GM23338 (cell line): Measurements from ENCODE around the gene DCLK1. TPM values are rescaled to one million over a fixed set of nuclear protein-coding genes. Genes with fewer than 3 reads are reported as not detected.

Source experiments
- ATAC-seq: fragments of 200-7000 bp; cut with Tn5 transposase; 3 replicates; pipeline ENCODE4 v1.9.1; 2020
- DNase-seq: peaks from one replicate; pipeline ENCODE4 v3.0.0-alpha.2; 2015; ENCODE audit warnings: low spot score
- H2AFZ ChIP-seq: fragments of 200-600 bp; sonication (generic); 2 replicates; pipeline ENCODE4 v1.8.0; 2016; ENCODE audit warnings: antibody characterized with exemption, mild to moderate bottlenecking, moderate library complexity
- H3F3A ChIP-seq: fragments of 200-600 bp; sonication (generic); replicated peaks from 2 replicates; pipeline ENCODE4 v1.8.0; 2017; ENCODE audit warnings: antibody characterized with exemption, mixed run types, low read depth
- H3K27ac ChIP-seq: fragments of 200-600 bp; sonication (generic); 2 replicates; pipeline ENCODE4 v1.6.1; 2016; ENCODE audit warnings: low read depth
- H3K27me3 ChIP-seq: fragments of 200-600 bp; sonication (generic); 2 replicates; pipeline ENCODE4 v1.8.0; 2016; ENCODE audit warnings: mild to moderate bottlenecking, mixed run types, moderate library complexity; ENCODE audit not compliant: insufficient read depth
- H3K36me3 ChIP-seq: fragments of 200-600 bp; sonication (generic); 2 replicates; pipeline ENCODE4 v1.8.0; 2016; ENCODE audit warnings: mild to moderate bottlenecking; ENCODE audit not compliant: insufficient read depth
- H3K4me1 ChIP-seq: fragments of 200-600 bp; sonication (generic); 2 replicates; pipeline ENCODE4 v1.8.0; 2016; ENCODE audit warnings: mild to moderate bottlenecking, moderate library complexity; ENCODE audit not compliant: insufficient read depth
- H3K4me2 ChIP-seq: fragments of 200-600 bp; sonication (generic); 2 replicates; pipeline ENCODE4 v1.7.1; 2017; ENCODE audit warnings: mixed run types
- H3K4me3 ChIP-seq: fragments of 200-600 bp; sonication (generic); 2 replicates; pipeline ENCODE4 v1.6.1; 2016; ENCODE audit warnings: mixed run types
- H3K79me2 ChIP-seq: fragments of 200-600 bp; sonication (generic); replicated peaks from 2 replicates; pipeline ENCODE4 v1.8.0; 2017; ENCODE audit warnings: mild to moderate bottlenecking; ENCODE audit not compliant: insufficient read depth
- H3K9me2 ChIP-seq: fragments of 200-600 bp; sonication (generic); 2 replicates; pipeline ENCODE4 v1.8.0; 2017; ENCODE audit not compliant: insufficient read depth
- H4K20me1 ChIP-seq: fragments of 200-600 bp; sonication (generic); replicated peaks from 2 replicates; pipeline ENCODE4 v1.8.0; 2017; ENCODE audit warnings: mild to moderate bottlenecking; ENCODE audit not compliant: insufficient read depth
- H3K27ac Mint-ChIP-seq: 2 replicates; pipeline ENCODE4 v1.8.0; 2020; ENCODE audit warnings: inconsistent platforms, mild to moderate bottlenecking, moderate library complexity, mixed read lengths
- H3K27me3 Mint-ChIP-seq: 3 replicates; pipeline ENCODE4 v1.8.0; 2022; ENCODE audit warnings: low read depth, mild to moderate bottlenecking, moderate library complexity, mixed read lengths, inconsistent platforms; ENCODE audit not compliant: insufficient read depth, poor library complexity
- H3K36me3 Mint-ChIP-seq: 3 replicates; pipeline ENCODE4 v1.8.0; 2021; ENCODE audit warnings: low read depth, mild to moderate bottlenecking, inconsistent platforms, moderate library complexity, mixed read lengths
- H3K4me1 Mint-ChIP-seq: 3 replicates; pipeline ENCODE4 v1.8.0; 2020; ENCODE audit warnings: mild to moderate bottlenecking, inconsistent platforms, mixed read lengths
- H3K4me3 Mint-ChIP-seq: 3 replicates; pipeline ENCODE4 v1.8.0; 2021; ENCODE audit warnings: moderate library complexity, mild to moderate bottlenecking, inconsistent platforms, mixed read lengths
- H3K9me3 Mint-ChIP-seq: 3 replicates; pipeline ENCODE4 v1.8.0; 2020; ENCODE audit warnings: moderate library complexity, mild to moderate bottlenecking, inconsistent platforms, mixed read lengths
- REST ChIP-seq: IDR thresholded peaks from one replicate; pipeline ENCODE4 v1.6.1; 2018; ENCODE audit warnings: antibody characterized with exemption; ENCODE audit not compliant: unreplicated experiment
- ZNF114 ChIP-seq: fragments of 250-450 bp; sonication (Bioruptor Pico); IDR thresholded peaks from 2 replicates; pipeline ENCODE4 v1.5.0; 2020; ENCODE audit warnings: mild to moderate bottlenecking, moderate library complexity
- ZNF331 ChIP-seq: fragments of 250-450 bp; sonication (Bioruptor Pico); IDR thresholded peaks from 2 replicates; pipeline ENCODE4 v1.5.0; 2020; ENCODE audit warnings: low read depth, mild to moderate bottlenecking, moderate library complexity
- ZNF462 ChIP-seq: fragments of 250-450 bp; sonication (Bioruptor Pico); IDR thresholded peaks from 2 replicates; pipeline ENCODE4 v1.5.0; 2020; ENCODE audit warnings: mild to moderate bottlenecking, moderate library complexity
- polyA plus RNA-seq: library from polyadenylated mRNA; unstranded; fragments of >200 nt; fragmentation: Nextera tagmentation; extraction: Ambion mirVana; gene quantifications from 2 replicates; pipeline ENCODE4 v1.2.1, GENCODE V29; 2016
- total RNA-seq: library from RNA; depleted of rRNA; stranded (reverse); fragments of >200 nt; shearing (Covaris generic); gene quantifications from 2 replicates; pipeline ENCODE4 v1.2.3, GENCODE V29; 2014
- TF ChIP-seq, protein P1 (sequence below), 2 experiments: fragments of 200-600 bp in 1 of 2; sonication (generic) in 1 of 2; conservative IDR thresholded peaks; 2 replicates each; pipeline versions ENCODE4 v1.5.1 to v1.6.1; 2016 to 2017; ENCODE audit warnings: antibody characterized with exemption in 2 of 2, low read depth in 2 of 2, mild to moderate bottlenecking in 2 of 2, moderate library complexity in 1 of 2

The DCLK1 gene
- total and polyA plus RNA-seq, 2 experiments from 2014 or later, result 13.1 to 57.7 TPM

DNA sequence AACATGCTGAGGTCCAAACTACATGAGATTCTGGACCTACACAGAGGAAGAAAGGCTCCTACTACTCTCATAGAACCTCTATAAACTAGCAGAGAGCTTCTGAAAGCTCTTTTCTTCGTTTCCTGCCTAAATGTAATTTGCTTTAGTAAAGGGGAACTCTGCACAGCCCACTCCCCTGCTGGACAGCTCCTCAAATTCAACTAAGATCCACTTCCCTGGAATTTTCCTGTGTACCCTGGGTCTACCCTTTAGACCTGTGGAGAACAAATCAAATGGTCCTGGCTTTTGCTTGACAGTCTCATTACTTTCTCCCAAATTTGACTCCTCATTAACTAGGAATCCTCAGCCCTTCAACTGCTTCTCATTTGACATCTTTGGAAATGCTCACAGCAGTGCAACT, 3.5 kb upstream of the DCLK1 start:
- ATAC-seq, result no peak
- Histone ChIP-seq H3F3A (peaks cover 3% of the 10 kb centered on the region; the same call in 1 of the 2 replicates), H3K27me3 (peaks cover 22% of the 10 kb centered on the region), H3K27ac (no peak overlapping the region), H4K20me1 (no peaks in the 10 kb centered on the region), H2AFZ (peak overlapping the region; percentile 40; the same call in 1 of the 2 replicates), H3K79me2 (peaks cover 7% of the 10 kb centered on the region), H3K9me2 (no peaks in the 10 kb centered on the region), H3K4me2 (no peak overlapping the region), H3K4me3 (no peak overlapping the region), H3K36me3 (no peaks in the 10 kb centered on the region), H3K4me1 (peaks cover 13% of the 10 kb centered on the region)
- Mint-ChIP-seq H3K9me3 (no peaks in the 10 kb centered on the region; the same call in 2 of the 3 replicates), H3K4me3 (no peak overlapping the region), H3K27ac (no peak overlapping the region), H3K36me3 (no peaks in the 10 kb centered on the region), H3K4me1 (peaks cover 11% of the 10 kb centered on the region), H3K27me3 (peaks cover 18% of the 10 kb centered on the region)
- TF ChIP-seq REST, result peak; percentile 60
- TF ChIP-seq ZNF114 (CRISPR knock-in tag), result no peak
- DNase-seq, result no peak

GRCh38 chr13:36133950-36134626, 2.9 kb upstream of the DCLK1 start:
- Histone ChIP-seq H3K27me3 (peaks cover 27% of the 10 kb centered on the region), H3K79me2 (peaks cover 10% of the 10 kb centered on the region), H3K4me1 (peaks cover 17% of the 10 kb centered on the region), H3K36me3 (no peaks in the 10 kb centered on the region; the same call in 1 of the 2 replicates), H3K27ac (no peak overlapping the region), H2AFZ (peak overlapping the region; percentile 40; the same call in 1 of the 2 replicates), H3K9me2 (no peaks in the 10 kb centered on the region), H4K20me1 (no peaks in the 10 kb centered on the region), H3K4me3 (no peak overlapping the region), H3K4me2 (no peak overlapping the region), H3F3A (peaks cover 4% of the 10 kb centered on the region; the same call in 1 of the 2 replicates)
- Mint-ChIP-seq H3K4me3 (no peak overlapping the region), H3K27me3 (peaks cover 22% of the 10 kb centered on the region), H3K36me3 (no peaks in the 10 kb centered on the region), H3K9me3 (no peaks in the 10 kb centered on the region; the same call in 2 of the 3 replicates), H3K4me1 (peaks cover 11% of the 10 kb centered on the region), H3K27ac (no peak overlapping the region)
- DNase-seq, result peak; percentile 20
- no peak for ATAC-seq
- TF ChIP-seq, protein P1, sequence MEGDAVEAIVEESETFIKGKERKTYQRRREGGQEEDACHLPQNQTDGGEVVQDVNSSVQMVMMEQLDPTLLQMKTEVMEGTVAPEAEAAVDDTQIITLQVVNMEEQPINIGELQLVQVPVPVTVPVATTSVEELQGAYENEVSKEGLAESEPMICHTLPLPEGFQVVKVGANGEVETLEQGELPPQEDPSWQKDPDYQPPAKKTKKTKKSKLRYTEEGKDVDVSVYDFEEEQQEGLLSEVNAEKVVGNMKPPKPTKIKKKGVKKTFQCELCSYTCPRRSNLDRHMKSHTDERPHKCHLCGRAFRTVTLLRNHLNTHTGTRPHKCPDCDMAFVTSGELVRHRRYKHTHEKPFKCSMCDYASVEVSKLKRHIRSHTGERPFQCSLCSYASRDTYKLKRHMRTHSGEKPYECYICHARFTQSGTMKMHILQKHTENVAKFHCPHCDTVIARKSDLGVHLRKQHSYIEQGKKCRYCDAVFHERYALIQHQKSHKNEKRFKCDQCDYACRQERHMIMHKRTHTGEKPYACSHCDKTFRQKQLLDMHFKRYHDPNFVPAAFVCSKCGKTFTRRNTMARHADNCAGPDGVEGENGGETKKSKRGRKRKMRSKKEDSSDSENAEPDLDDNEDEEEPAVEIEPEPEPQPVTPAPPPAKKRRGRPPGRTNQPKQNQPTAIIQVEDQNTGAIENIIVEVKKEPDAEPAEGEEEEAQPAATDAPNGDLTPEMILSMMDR (conservative IDR thresholded peaks at IDR 0.05; ENCODE audit: low read depth in 2 of 2), result no peak; a peak in 1 of 4 replicates
- no peak for TF ChIP-seq ZNF462 (CRISPR knock-in tag)
- TF ChIP-seq ZNF331 (CRISPR knock-in tag), result no peak
